Left colon (tissue), 2 donors: ENCODE results near the gene ISG15. TPM values are rescaled to one million over a fixed set of nuclear protein-coding genes. Genes with fewer than 3 reads are reported as not detected.
"Not testable (repeated sequence)": the region's sequence is repeated elsewhere in the genome, so short reads cannot be mapped to it uniquely, and the experiment has no call there.

ENCODE experiments used
- ATAC-seq: fragments of 200-7000 bp; cut with Tn5 transposase; one replicate; pipeline ENCODE4 v1.9.1; 2020; ENCODE audit warnings: mild to moderate bottlenecking, moderate library complexity
- DNase-seq, 2 donors: peaks; one replicate each; pipeline ENCODE4 v3.0.0-alpha.2; 2020
- intact Hi-C, 2 donors: fragments of 100-400 bp; cut with DNase I in 1 of 2; cut with micrococcal nuclease in 1 of 2; formaldehyde crosslinking; loops; one replicate each; pipeline versions ENCODE4 v1.11.2 to v1.14.0; 2022; cut with DNase I, micrococcal nuclease
- total RNA-seq, 2 donors: library from RNA; stranded (reverse); fragmentation: NEBNext Ultra II Directional; extraction: Animal tissue kit (Norgen Biotek cat#: 25700); gene quantifications; one replicate each; pipeline ENCODE4 v1.2.1, GENCODE V29; 2021
- donor health status: DM: no; HTN: no; CAD: no.
- donor health status: DM: yes; HTN: yes; CAD: no.

Gene ISG15
- total RNA-seq, 2 donors from 2014 or later = 31.2 to 37.9 TPM

DNA sequence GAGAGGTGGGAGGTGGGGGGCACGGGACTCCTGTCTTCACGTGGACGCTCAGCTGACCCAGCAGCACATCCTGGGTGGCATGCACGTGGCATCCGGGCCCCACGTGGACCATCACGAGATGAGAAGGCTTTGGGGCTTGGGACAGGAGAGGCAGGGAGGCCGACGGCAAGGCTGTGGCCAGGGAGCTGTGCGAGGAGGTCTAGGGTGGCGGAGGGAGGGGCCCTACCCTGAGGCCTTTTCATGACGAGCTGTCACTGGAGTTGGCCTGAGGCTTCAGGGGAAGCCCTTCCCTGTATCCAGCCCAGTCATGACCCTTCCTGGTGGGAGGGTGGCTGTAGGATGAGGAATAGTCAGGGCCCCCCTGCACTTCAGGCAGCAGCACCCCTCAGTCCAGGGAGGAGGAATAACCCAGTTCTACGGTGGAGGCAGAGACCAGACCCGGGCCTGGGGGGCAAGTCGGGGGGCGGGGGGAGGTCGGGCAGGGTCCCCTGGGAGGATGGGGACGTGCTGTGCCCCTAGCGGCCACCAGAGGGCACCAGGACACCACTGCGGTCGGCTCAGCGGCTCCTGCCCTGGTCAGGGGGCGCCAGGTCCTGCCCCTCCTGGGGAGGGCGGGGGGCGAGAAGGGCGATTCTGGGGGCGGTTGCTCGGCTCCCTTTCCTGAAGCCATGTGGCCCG, 29.4 kb upstream of the ISG15 start:
- DNase-seq = peak in 1 of 2 donors; percentile 61
- intact Hi-C loops = loop anchor here (5.0 to 10.0 kb wide), 2 partner anchors 81 to 83 kb away; no protein-coding TSS in a partner anchor
- peak; percentile 73 for ATAC-seq

DNA sequence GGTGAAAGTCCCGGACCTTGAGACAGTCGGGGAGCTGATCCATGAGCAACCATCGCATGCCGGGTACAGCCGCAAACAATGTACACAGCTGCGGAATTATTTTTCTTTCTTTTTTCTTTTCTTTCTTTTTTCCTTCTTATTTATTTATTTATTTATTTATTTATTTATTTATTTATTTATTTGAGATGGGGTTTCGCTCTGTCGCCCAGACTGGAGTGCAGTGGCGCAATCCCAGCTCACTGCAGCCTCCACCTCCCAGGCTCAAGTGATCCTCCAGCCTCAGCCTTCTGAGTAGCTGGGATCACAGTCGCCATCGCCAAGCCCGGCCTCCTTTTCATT, 28.9 kb upstream of the ISG15 start:
- DNase-seq = no peak
- peak; percentile 30 for ATAC-seq
- intact Hi-C loops = loop anchor here (5.0 to 10.0 kb wide), 2 partner anchors 80 to 83 kb away; no protein-coding TSS in a partner anchor

DNA sequence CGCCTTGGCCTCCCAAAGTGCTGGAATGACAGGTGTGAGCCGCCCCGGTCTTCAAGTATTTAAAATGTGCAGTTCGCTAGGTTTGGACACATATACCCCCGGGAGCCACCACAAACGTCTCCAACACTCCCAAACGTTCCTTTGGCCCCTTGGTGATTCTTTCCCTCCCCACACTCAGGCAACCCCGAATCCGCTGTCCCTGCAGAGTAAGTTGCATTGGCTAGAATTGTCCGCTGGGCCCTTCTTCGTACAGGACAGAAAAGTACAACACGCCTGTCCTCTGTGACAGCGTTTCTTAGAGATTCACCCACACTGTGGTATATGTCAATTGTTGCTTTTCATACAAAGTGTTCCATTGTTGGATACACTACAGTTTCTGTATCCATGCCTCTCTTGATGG, 28.2 kb upstream of the ISG15 start:
- ATAC-seq = no peak
- no peak for DNase-seq
- intact Hi-C loops = loop anchor here in 1 of 2 donors (10.0 kb wide), 1 partner anchor 80 kb away; no protein-coding TSS in a partner anchor

DNA sequence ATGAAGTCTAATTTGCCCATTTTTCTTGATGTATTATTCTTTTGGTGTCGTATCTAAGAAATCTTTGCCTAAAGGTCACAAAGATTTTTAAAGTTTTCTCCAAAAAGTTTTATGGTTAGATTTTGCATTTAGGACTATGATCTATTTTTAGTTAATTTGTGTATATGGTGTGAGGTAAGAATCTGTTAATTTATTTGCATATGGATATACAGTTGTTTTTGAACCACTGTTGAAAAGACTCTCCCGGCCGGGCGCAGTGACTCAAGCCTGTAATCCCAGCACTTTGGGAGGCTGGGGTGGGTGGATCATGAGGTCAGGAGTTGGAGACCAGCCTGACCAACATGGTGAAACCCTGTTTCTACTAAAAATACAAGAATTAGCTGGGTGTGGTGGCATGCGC, 25.2 kb upstream of the ISG15 start:
- intact Hi-C loops = loop anchor here in 1 of 2 donors (10.0 kb wide), 1 partner anchor 77 kb away; no protein-coding TSS in a partner anchor
- not testable (repeated sequence) for DNase-seq, ATAC-seq

DNA sequence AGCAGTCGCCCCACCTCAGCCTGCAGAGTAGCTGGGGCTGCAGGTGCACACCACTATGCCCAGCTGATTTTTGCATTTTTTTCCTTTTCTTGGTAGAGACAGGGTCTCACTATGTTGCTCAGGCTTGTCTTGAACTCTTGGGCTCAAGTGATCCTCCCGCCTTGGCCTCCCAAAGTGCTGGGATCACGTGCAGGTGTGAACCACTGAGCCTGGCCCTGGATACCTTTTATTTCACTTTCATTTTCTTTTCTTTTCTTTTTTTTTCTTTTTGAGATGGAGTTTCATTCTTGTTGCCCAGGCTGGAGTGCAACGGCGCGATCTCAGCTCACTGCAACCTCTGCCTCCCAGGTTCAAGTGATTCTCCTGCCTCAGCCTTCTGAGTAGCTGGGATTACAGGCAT, 22.0 kb upstream of the ISG15 start:
- intact Hi-C loops = not testable (repeated sequence)

DNA sequence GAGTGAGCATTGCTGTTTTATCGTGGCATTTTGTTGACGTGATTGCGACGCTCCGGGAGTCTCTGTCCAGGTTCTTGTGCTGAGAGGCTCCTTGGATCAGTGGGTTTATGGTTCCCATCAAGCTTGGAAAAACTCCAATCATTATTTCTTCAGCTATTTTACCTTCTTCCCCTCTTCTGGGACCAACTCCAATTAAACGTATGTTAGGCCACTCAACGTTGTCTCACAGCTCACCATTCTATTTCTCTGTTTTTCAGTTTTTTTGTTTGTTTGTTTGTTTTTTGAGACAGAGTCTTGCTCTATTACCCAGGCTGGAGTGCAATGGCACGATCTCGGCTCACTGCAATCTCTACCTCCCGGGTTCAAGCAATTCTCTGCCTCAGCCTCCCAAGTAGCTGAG, 21.4 kb upstream of the ISG15 start:
- ATAC-seq (no peak), DNase-seq (no peak)
- intact Hi-C loops = no loop called here

More for the DNA sequence above, 22.0 kb upstream of the ISG15 start:
- not testable (repeated sequence) for DNase-seq, ATAC-seq

DNA sequence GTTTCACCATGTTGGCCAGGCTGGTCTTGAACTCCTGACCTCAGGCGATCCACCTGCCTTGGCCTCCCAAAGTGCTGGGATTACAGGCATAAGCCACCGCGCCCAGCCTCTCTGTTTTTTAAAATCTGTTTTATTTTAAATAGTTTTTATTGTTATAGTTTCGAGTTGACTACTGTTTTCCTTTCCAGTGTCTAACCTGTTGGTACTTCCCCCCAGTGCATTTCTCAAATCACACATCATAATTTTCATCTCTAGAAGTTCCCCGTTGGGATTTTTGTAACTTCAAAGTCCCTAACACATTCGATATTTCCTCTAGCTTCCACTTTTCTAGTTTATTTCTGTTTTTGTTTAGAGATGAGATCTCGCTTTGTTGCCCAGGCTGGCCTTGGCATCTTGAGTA, 20.9 kb upstream of the ISG15 start:
- ATAC-seq (no peak), DNase-seq (no peak)

DNA sequence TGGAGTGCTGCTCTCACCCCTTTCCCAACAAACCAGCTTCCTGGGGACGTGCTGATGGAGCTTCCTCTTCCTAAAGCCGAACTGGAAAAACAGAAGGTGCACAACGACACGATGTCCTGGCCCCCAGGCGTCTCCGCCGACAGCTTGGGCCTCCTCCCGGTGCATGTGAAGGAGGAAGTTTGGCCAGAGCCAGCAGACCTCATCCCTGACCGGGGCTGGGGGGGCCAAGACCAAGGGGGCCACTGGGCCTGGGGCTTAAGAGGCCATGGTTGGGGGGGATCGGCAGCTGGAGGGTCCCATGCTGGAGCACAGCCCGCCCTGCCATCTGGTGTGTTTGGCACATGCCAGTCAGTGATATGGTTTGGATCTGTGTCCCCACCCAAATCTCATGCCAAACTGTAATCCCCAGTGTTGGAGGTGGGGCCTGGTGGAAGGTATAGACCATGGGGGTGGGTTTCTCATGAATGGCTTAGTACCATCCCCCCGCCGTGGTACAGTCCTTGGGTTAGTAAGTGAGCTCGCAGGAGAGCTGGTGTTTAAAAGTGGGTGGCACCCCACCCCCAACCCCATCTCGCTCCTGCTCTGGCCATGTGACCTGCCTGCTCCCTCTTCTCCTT, 19.8 kb upstream of the ISG15 start:
- intact Hi-C loops = no loop called here
- ATAC-seq (no peak), DNase-seq (no peak)

More for the DNA sequence above, 20.9 kb upstream of the ISG15 start:
- intact Hi-C loops = no loop called here

DNA sequence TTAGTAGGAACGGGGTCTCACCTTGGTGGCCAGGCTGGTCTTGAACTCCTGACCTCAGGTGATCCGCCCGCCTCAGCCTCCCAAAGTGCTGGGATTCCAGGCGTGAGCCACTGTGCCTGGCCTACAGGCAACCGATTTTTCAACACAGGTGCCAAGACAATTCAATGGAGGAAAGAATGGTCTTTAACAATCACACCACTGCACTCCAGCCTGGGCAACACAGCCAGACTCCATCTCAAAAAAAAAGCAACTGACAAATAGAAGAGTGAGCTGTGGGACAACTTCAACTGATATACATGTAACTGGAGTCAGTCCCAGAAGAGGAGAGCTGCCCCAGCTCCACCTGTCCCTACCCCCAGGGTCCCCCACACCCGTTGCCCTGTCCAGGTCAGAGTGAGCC, 18.8 kb upstream of the ISG15 start:
- ATAC-seq, DNase-seq, intact Hi-C loops: not testable (repeated sequence)

DNA sequence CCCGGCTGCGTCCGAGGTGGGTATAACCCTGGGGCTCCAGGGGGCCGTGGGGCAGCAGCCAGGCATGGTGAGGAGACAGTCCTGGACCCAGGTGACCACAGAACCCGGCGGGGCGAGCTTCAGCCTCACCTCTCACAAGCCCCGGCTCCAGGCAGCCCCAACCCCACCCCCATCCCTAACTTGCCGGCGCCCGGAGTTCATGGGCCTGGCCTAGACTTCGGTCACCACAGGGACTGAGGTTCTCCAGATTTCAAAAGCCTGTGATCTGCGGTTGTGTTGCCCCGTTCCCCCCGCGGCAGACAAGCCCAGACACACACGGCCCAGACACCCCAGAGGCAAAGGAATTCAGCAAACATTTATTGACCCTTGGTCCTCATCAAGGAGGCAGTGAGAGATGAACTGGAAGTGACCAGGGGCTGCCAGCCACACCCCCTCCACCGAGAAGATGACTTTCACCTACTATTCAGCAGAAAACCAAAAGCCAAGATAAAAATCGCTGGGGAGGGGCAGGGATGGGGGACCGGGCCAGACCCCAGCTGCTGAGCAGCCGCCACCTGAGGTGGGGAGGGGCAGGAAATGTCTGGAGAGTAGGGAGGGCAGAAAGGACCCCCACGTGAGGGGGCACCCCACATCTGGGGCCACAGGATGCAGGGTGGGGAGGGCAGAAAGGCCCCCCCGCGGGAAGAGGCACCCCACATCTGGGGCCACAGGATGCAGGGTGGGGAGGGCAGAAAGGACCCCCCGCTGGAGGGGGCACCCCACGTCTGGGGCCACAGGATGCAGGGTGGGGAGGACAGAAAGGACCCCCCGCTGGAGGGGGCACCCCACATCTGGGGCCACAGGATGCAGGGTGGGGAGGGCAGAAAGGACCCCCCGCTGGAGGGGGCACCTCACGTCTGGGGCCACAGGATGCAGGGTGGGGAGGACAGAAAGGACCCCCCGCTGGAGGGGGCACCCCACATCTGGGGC, 17.3 kb upstream of the ISG15 start:
- ATAC-seq (no peak), DNase-seq (no peak)
- intact Hi-C loops = no loop called here

DNA sequence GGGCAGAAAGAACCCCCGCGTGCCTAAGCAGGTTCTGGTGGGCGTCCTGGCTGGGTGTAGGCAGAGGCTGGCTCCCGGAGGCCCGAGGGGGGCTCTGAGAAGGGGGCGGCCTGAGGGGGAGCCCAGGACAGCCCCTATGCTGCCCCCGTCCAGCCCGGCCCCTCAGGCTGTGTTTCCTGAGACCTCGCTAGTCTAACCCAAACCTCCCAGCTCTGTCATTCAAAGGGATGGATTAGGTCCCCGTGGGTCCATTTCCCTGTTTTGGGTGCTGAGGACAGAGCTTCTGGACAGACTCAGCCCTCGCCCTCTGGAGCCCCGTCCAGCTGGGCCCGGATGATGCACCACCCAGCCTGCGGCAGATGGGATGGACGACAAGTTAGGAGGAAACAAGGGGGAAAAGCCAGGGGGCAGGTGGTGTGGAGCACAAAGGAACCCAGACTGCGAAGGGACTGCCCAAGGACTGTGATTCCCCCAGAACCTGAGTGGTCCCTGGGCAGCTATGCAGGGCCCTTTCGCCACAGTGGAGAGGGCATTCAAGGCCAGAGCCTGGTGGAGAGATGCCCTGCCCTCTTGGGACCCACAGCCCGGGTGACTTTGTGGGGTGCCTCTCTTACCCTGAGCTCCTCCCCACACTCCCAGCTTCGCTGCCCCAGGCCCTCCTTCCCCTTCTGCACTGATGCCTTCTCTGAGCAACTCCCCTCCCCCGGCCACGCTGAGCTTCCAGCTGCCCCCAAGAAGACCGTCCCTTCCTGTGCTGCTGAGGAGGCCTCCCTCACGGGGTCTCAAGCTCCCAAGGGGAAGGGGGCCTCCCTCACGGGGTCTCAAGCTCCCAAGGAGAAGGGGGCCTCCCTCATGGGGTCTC, 16.2 kb upstream of the ISG15 start:
- no peak for ATAC-seq
- intact Hi-C loops = no loop called here
- peak in 1 of 2 donors; percentile 9 for DNase-seq

DNA sequence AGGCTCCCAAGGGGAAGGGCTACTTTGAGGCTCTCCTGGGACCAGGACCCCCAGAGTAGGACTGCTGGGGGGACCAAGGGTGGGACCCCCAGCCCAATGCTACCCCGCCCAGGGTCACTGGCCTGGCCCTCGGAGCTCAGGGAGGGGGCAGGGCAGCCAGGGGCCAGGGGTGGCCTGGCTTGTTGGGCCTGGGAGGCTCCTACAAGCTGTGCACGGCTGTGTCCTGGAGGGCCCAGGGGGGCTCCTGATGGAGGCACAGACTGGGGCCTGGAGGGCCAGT, 15.6 kb upstream of the ISG15 start:
- DNase-seq = no peak
- intact Hi-C loops = no loop called here
- no peak for ATAC-seq

DNA sequence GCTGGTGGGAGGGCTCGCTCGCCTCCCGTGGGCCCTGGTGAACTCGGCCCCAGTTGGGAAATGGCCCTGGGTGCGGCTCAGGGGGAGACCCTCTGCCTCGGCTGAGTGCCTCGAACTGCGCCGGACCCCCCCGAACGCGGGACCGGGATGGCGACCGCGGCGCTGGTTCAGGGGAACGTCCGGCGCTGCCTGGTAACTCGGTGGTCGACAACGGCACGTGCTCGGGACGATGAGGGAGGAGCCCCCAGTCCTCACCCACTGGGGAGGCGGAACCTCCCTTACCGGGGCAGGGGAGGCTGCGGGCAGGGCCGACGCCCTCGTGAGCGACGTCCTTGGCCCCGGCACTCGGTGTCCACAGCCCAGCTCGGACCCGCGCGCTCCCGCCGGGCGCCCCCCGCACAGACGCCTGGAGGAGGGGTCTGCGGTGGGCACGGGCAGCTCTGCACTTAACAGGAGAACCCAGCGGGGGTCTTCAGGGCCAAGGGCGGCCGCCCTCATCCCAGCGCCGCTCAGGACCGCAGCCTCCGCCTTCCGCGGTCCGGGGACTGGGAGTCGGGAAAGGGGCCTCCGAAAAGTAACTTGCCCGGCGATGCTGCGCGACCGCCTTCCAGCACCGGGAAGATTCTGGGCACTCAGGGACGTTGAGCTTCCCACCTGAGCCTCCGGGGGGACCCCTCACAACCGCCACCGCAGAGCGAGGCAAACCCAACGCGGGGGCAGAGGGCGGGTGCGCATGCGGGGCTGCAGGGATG, 15.1 kb upstream of the ISG15 start:
- ATAC-seq (no peak), DNase-seq (peak in 1 of 2 donors; percentile 31)
- intact Hi-C loops = no loop called here

DNA sequence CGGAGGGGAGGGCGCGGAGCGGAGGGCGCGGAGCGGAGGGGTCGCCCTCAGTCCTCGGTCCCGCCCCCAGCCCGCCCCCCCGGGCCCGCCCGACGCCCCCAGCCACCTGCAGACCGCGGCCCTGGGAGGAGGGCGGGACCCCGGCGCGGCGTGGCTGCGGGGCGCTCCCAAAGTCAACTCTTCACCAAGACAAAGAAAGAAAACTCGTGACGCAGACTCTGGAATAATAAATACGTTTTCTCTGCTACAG, 14.6 kb upstream of the ISG15 start:
- intact Hi-C loops = no loop called here
- ATAC-seq = no peak
- DNase-seq = no peak

DNA sequence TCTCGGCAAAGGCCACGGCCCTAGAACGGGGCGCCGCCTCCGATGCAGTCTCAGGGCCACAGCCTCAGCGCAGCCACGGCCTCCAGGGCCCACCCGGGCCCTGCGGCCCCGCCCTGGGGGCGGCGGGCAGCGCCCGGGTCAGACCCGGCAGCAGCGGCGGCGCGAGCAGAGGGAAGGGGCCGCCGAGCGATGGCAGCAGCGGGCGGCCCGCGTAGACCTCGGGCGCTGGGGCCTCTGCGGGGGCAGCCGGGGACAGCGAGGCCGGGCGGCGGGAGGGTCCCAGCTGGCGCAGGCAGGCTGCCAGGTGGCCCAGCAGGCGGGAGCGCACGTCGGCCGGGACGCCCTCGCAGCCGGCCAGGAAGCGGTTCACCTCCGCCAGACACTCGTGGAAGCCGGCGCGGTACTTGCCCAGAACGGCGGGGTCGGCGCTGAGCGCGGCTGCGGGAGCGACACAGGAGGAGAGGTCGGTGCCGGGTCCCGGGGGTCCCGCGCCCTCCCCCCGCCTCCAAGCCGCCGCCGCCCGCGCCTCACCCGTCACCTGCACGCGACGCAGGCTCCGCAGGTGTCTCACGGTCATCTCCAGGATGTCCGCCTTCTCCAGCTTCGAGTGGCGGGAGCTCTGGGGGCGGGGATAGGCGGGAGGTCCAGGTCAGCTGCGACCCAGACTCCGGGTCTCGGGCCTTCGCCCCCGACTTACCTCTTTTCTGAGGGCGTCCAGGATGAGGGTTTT, 14.1 kb upstream of the ISG15 start:
- peak in 1 of 2 donors; percentile 45 for DNase-seq
- peak; percentile 16 for ATAC-seq
- intact Hi-C loops = no loop called here

DNA sequence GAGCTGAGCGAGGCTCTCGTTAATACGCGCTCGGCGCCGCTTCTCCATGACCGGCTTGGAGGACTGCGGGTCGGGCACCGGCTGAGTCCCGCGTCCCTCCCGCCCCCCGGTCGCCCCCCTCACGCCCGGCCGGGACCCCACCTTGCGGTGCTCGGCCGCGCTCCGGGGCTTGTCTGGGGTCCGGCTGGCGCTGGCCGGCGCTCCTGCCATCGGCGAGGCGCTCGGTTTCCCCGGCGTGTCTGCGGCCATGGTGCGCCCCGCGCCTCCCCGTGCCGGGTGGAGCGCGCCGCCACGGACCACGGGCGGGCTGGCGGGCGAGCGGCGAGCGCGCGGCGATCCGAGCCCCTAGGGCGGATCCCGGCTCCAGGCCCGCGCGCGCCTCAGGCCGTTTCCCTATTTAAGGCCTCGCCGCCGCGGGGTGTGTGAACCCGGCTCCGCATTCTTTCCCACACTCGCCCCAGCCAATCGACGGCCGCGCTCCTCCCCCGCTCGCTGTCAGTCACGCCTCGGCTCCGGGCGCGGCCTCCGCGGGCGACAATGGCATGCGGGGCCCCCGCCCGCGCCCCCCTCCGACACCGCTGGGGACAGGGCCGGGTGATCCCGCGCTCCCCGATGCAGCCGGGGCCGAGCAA, 13.5 kb upstream of the ISG15 start, which contains the start of gene HES4:
Gene HES4 (minus strand): TSS at position 373 of the 632 bp plus-strand sequence. CDS start 124 bp downstream, at position 249.
- peak; percentile 80 for ATAC-seq
- intact Hi-C loops = no loop called here
- peak; percentile 92 to 94 for DNase-seq
